GM18873 (cell line): ENCODE data around the gene KRTAP10-5.

Experiments used
- ATAC-seq: cut with Tn5 transposase; IDR thresholded peaks from one replicate; pipeline ENCODE4 v1.9.1; 2021; ENCODE audit warnings: mild to moderate bottlenecking, moderate library complexity, moderate number of reproducible peaks; ENCODE audit not compliant: unreplicated experiment, low FRiP score

The KRTAP10-5 gene

DNA sequence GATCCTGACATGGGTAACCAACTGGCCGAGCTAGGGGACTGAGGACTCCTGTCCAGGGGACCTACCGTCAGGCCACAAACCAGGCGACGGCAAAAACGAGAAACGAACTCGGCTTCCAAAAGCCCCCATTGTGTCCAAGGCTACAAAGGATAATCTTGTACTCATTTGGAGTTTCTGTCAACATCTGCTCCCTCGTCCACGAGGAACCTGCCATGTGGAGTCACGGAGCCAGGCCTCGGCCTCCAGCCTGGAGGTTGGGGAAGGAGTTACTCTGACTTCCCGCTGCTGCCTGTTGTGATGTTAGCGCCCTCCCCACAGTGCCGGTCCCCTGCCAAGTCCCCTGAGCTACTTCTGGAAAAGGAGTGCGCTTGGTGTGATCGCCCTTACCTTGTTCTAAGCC lies 47.7 kb downstream of the KRTAP10-5 start:
- no peak for ATAC-seq

GRCh38 chr21:44531606-44532564 lies 48.5 kb downstream of the KRTAP10-5 start:
- no peak for ATAC-seq

GRCh38 chr21:44530903-44531605 lies 49.4 kb downstream of the KRTAP10-5 start:
- ATAC-seq = no peak

DNA sequence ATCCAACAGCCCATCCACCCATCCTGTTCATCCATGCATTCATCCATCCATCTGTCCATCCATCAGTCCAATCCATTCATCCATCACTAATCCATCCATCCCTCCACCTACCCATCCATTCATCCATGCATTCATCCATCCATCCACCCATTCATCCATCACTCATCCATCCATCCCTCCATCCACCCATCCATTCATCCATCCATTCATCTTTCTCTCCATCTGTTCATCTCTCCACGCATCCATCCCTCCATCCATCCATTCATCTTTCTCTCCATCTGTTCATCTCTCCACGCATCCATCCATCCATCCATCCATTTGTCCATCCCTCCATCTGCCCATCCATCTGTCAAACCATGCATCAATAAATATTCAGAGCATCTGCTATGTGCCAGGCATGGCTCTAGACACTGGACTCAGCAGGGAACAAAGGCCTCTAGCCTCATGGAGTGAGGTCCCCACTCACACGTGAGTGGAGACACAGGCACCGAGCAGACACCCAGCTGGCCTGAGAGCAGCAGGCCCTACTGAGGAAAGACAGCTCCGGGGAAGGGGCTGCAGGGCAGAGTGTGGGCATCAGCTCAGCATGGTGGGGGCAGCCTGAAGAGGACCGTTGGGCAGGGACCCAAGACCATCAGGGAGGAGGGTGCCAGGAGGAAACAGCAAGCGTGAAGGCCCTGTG lies 50.0 kb downstream of the KRTAP10-5 start:
- ATAC-seq = no peak

GRCh38 chr21:44529503-44530125 lies 50.8 kb downstream of the KRTAP10-5 start:
- ATAC-seq = no peak
